GM19463 (cell line): ENCODE results near the gene RIMBP2.

Experiments
- ATAC-seq: cut with Tn5 transposase; IDR thresholded peaks from one replicate; pipeline ENCODE4 v1.9.1; 2021; ENCODE audit warnings: mild to moderate bottlenecking, moderate library complexity; ENCODE audit not compliant: unreplicated experiment

RIMBP2 gene

GRCh38 chr12:130391186-130391585 is 324.9 kb downstream of the RIMBP2 start:
- ATAC-seq = no peak

GRCh38 chr12:130385193-130385592 is 330.9 kb downstream of the RIMBP2 start:
- ATAC-seq = no peak

GRCh38 chr12:130384234-130384633 is 331.9 kb downstream of the RIMBP2 start:
- no peak for ATAC-seq

- no peak for ATAC-seq
Measured at GRCh38 chr12:130382818-130383217, 333.3 kb downstream of the RIMBP2 start.

- no peak for ATAC-seq
Measured at GRCh38 chr12:130375296-130376287, 340.5 kb downstream of the RIMBP2 start.

GRCh38 chr12:130374083-130374482 is 342.0 kb downstream of the RIMBP2 start:
- no peak for ATAC-seq

GRCh38 chr12:130372936-130373335 is 343.2 kb downstream of the RIMBP2 start:
- no peak for ATAC-seq

- no peak for ATAC-seq
Measured at GRCh38 chr12:130371296-130371695, 344.8 kb downstream of the RIMBP2 start.

GRCh38 chr12:130369816-130370215 is 346.3 kb downstream of the RIMBP2 start:
- no peak for ATAC-seq

- ATAC-seq = no peak
Measured at GRCh38 chr12:130367523-130367922, 348.6 kb downstream of the RIMBP2 start.

- ATAC-seq = no peak
Measured at GRCh38 chr12:130367003-130367402, 349.1 kb downstream of the RIMBP2 start.

- no peak for ATAC-seq
Measured at GRCh38 chr12:130366159-130366558, 349.9 kb downstream of the RIMBP2 start.

GRCh38 chr12:130364578-130364977 is 351.5 kb downstream of the RIMBP2 start:
- ATAC-seq = no peak

- no peak for ATAC-seq
Measured at GRCh38 chr12:130362060-130362459, 354.0 kb downstream of the RIMBP2 start.

- no peak for ATAC-seq
Measured at GRCh38 chr12:130357729-130358330, 358.3 kb downstream of the RIMBP2 start.

- ATAC-seq = no peak
Measured at GRCh38 chr12:130357241-130357640, 358.9 kb downstream of the RIMBP2 start.

- ATAC-seq = no peak
Measured at GRCh38 chr12:130356222-130356621, 359.9 kb downstream of the RIMBP2 start.

- ATAC-seq = no peak
Measured at GRCh38 chr12:130354407-130354806, 361.7 kb downstream of the RIMBP2 start.

- no peak for ATAC-seq
Measured at GRCh38 chr12:130353081-130353480, 363.0 kb downstream of the RIMBP2 start.

- ATAC-seq = no peak
Measured at GRCh38 chr12:130351326-130351725, 364.8 kb downstream of the RIMBP2 start.

- no peak for ATAC-seq
Measured at GRCh38 chr12:130350715-130351114, 365.4 kb downstream of the RIMBP2 start.

GRCh38 chr12:130347588-130347987 is 368.5 kb downstream of the RIMBP2 start:
- ATAC-seq = no peak
